HG02763 (cell line): ENCODE measurements around the gene WDR7.

Experiments
- ATAC-seq: cut with Tn5 transposase; IDR thresholded peaks from one replicate; pipeline ENCODE4 v1.9.1; 2021; ENCODE audit warnings: mild to moderate bottlenecking, moderate library complexity; ENCODE audit not compliant: unreplicated experiment

Gene WDR7

GRCh38 chr18:56789889-56790180, 138.7 kb downstream of the WDR7 start:
- no peak for ATAC-seq

- ATAC-seq, result no peak
Measured at GRCh38 chr18:56795381-56795780, 144.2 kb downstream of the WDR7 start.

GRCh38 chr18:56799756-56800155, 148.6 kb downstream of the WDR7 start:
- ATAC-seq, result no peak

- ATAC-seq, result no peak
Measured at GRCh38 chr18:56803051-56803450, 151.9 kb downstream of the WDR7 start.

GRCh38 chr18:56804395-56804794, 153.2 kb downstream of the WDR7 start:
- ATAC-seq, result no peak

GRCh38 chr18:56807901-56808300, 156.7 kb downstream of the WDR7 start:
- no peak for ATAC-seq

- no peak for ATAC-seq
Measured at GRCh38 chr18:56812674-56813073, 161.5 kb downstream of the WDR7 start.

- ATAC-seq, result no peak
Measured at GRCh38 chr18:56815926-56816325, 164.8 kb downstream of the WDR7 start.

- no peak for ATAC-seq
Measured at GRCh38 chr18:56823986-56824565, 172.9 kb downstream of the WDR7 start.

GRCh38 chr18:56825321-56825720, 174.2 kb downstream of the WDR7 start:
- ATAC-seq, result no peak

- no peak for ATAC-seq
Measured at GRCh38 chr18:56825878-56826277, 174.7 kb downstream of the WDR7 start.

- ATAC-seq, result no peak
Measured at GRCh38 chr18:56831988-56832387, 180.8 kb downstream of the WDR7 start.

- no peak for ATAC-seq
Measured at GRCh38 chr18:56835331-56835730, 184.2 kb downstream of the WDR7 start.

- no peak for ATAC-seq
Measured at GRCh38 chr18:56836173-56836572, 185.0 kb downstream of the WDR7 start.

- ATAC-seq, result no peak
Measured at GRCh38 chr18:56841836-56842235, 190.7 kb downstream of the WDR7 start.

- no peak for ATAC-seq
Measured at GRCh38 chr18:56843241-56843640, 192.1 kb downstream of the WDR7 start.

- no peak for ATAC-seq
Measured at GRCh38 chr18:56844556-56844955, 193.4 kb downstream of the WDR7 start.

GRCh38 chr18:56851774-56852173, 200.6 kb downstream of the WDR7 start:
- peak; percentile 73 for ATAC-seq

GRCh38 chr18:56853961-56854360, 202.8 kb downstream of the WDR7 start:
- ATAC-seq, result no peak

- ATAC-seq, result no peak
Measured at GRCh38 chr18:56861244-56861643, 210.1 kb downstream of the WDR7 start.

GRCh38 chr18:56869189-56869777, 218.1 kb downstream of the WDR7 start:
- no peak for ATAC-seq

- no peak for ATAC-seq
Measured at GRCh38 chr18:56870982-56871381, 219.8 kb downstream of the WDR7 start.

GRCh38 chr18:56872140-56872539, 221.0 kb downstream of the WDR7 start:
- ATAC-seq, result no peak
